ENCODE results near the gene UBL4A. TPM values are rescaled to one million over a fixed set of nuclear protein-coding genes. Genes with fewer than 3 reads are reported as not detected.

Gene UBL4A
- total RNA-seq, 1 experiment from 2014 or later, result 37.4 TPM

GRCh38 chrX:154531626-154532025 is 45.2 kb upstream of the UBL4A start:
- no peak overlapping the region for H2AFZ ChIP-seq (ENCODE audit: low read depth, low read length, poor library complexity, severe bottlenecking)
- ChIA-PET RAD21 (ENCODE audit: low non-redundant PET in 1 of 2, low total read pairs in 2 of 2, uncharacterized antibody in 2 of 2, unreplicated experiment in 2 of 2) (no interaction called here), POLR2A (no interaction called here), CTCF (interaction anchor here (4.1 kb wide), 1 partner anchor 158 kb away, joined by 18 read pairs; no protein-coding TSS in a partner anchor)
- no TSS peak for BruUV-seq (replicated peaks)
- peaks cover 2 to 15% of the 10 kb centered on the region in 2 experiments; a peak in 3 of 4 replicates for H3K36me3 ChIP-seq (ENCODE audit: control insufficient read depth in 1 of 2, insufficient read depth in 2 of 2, low read length in 2 of 2)
- no peaks in the 10 kb centered on the region for H4K20me1 ChIP-seq (ENCODE audit: insufficient read depth)
- no peak for ATAC-seq
- H3K9ac ChIP-seq (ENCODE audit: low read length), result no peak overlapping the region
- no peaks in the 10 kb centered on the region for H3K9me3 ChIP-seq (ENCODE audit: control insufficient read depth in 1 of 2, insufficient read depth in 1 of 2, low read depth in 1 of 2, low read length in 2 of 2)
- no peaks in the 10 kb centered on the region for H3K79me2 ChIP-seq (ENCODE audit: insufficient read depth, low read length)
- no peaks in the 10 kb centered on the region for H3K9me2 ChIP-seq (ENCODE audit: insufficient read depth)
- H3K4me1 ChIP-seq (ENCODE audit: control insufficient read depth in 1 of 2, insufficient read depth in 2 of 2, low read length in 2 of 2), result peaks cover 6 to 16% of the 10 kb centered on the region in 2 experiments
- no peak overlapping the region for H3K27ac ChIP-seq (ENCODE audit: low read depth, low read length)
- no peaks in the 10 kb centered on the region for H3K27me3 ChIP-seq (ENCODE audit: insufficient read depth, low read length)
- no peak overlapping the region for H3K4me2 ChIP-seq (ENCODE audit: low read length)
- no peak overlapping the region for H3K4me3 ChIP-seq (replicated peaks in 1 of 2; ENCODE audit: low read depth in 1 of 2, low read length in 2 of 2)
- TF ChIP-seq, protein P1, sequence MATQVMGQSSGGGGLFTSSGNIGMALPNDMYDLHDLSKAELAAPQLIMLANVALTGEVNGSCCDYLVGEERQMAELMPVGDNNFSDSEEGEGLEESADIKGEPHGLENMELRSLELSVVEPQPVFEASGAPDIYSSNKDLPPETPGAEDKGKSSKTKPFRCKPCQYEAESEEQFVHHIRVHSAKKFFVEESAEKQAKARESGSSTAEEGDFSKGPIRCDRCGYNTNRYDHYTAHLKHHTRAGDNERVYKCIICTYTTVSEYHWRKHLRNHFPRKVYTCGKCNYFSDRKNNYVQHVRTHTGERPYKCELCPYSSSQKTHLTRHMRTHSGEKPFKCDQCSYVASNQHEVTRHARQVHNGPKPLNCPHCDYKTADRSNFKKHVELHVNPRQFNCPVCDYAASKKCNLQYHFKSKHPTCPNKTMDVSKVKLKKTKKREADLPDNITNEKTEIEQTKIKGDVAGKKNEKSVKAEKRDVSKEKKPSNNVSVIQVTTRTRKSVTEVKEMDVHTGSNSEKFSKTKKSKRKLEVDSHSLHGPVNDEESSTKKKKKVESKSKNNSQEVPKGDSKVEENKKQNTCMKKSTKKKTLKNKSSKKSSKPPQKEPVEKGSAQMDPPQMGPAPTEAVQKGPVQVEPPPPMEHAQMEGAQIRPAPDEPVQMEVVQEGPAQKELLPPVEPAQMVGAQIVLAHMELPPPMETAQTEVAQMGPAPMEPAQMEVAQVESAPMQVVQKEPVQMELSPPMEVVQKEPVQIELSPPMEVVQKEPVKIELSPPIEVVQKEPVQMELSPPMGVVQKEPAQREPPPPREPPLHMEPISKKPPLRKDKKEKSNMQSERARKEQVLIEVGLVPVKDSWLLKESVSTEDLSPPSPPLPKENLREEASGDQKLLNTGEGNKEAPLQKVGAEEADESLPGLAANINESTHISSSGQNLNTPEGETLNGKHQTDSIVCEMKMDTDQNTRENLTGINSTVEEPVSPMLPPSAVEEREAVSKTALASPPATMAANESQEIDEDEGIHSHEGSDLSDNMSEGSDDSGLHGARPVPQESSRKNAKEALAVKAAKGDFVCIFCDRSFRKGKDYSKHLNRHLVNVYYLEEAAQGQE (IDR thresholded peaks at IDR 0.05; ENCODE audit: low read depth), result no peak
- TF ChIP-seq ZNF274 (IDR thresholded peaks at IDR 0.05; ENCODE audit: low read depth, low read length) (no peak), SP1 (IDR thresholded peaks at IDR 0.05; ENCODE audit: low read depth) (no peak), ELF1 (IDR thresholded peaks at IDR 0.05; ENCODE audit: borderline replicate concordance, low read depth) (no peak), CBX3 (IDR thresholded peaks at IDR 0.05; ENCODE audit: low read depth) (no peak), YY1 (IDR thresholded peaks at IDR 0.05; ENCODE audit: extremely low read depth, insufficient replicate concordance, low read depth, low read length) (no peak), ATF3 (IDR thresholded peaks at IDR 0.05) (no peak), FOSL1 (IDR thresholded peaks at IDR 0.05; ENCODE audit: low read depth) (no peak), EGR1 (IDR thresholded peaks at IDR 0.05; ENCODE audit: low read depth) (no peak), SIN3A (IDR thresholded peaks at IDR 0.05; ENCODE audit: low read depth) (no peak), CTCF (IDR thresholded peaks at IDR 0.05 in 2 of 3, conservative IDR thresholded peaks at IDR 0.05 in 1 of 3; ENCODE audit: borderline replicate concordance in 1 of 3, insufficient read depth in 1 of 3, low read depth in 2 of 3, low read length in 2 of 3) (no peak), POLR2AphosphoS5 (IDR thresholded peaks at IDR 0.05; ENCODE audit: low read depth, low read length) (no peak), ZBTB33 (IDR thresholded peaks at IDR 0.05; ENCODE audit: extremely low read depth, insufficient replicate concordance, low read length) (no peak), JUND (IDR thresholded peaks at IDR 0.05) (no peak), TCF7L2 (IDR thresholded peaks at IDR 0.05; ENCODE audit: borderline replicate concordance, extremely low read depth, insufficient read depth, insufficient read length) (no peak), SRF (IDR thresholded peaks at IDR 0.05; ENCODE audit: low read depth) (no peak), RAD21 (IDR thresholded peaks at IDR 0.05; ENCODE audit: low read depth) (no peak)
- TF ChIP-seq, protein P2, sequence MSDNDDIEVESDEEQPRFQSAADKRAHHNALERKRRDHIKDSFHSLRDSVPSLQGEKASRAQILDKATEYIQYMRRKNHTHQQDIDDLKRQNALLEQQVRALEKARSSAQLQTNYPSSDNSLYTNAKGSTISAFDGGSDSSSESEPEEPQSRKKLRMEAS (IDR thresholded peaks at IDR 0.05), result no peak
- no peak for DNase-seq (ENCODE audit: low read depth, low spot score)
- intact Hi-C loops (cut with micrococcal nuclease), result no loop called here
